Hematopoietic multipotent progenitor cell (in vitro differentiated cells): ENCODE measurements around the gene FMNL1. TPM values are rescaled to one million over a fixed set of nuclear protein-coding genes. Genes with fewer than 3 reads are reported as not detected.
"Not testable (repeated sequence)": the region's sequence is repeated elsewhere in the genome, so short reads cannot be mapped to it uniquely, and the experiment has no call there.

Source experiments
- DNase-seq, 3 donors: peaks; one replicate each; pipeline ENCODE4 v3.0.0-alpha.2; 2011 to 2015; ENCODE audit warnings: low read depth in 2 of 3, low spot score in 2 of 3
- total RNA-seq: library from RNA; depleted of rRNA; stranded (reverse); fragments of >200 nt; gene quantifications from one replicate; pipeline ENCODE4 v1.2.3, GENCODE V29; 2012

FMNL1 gene
- total RNA-seq, 1 donor = 149 TPM

DNA sequence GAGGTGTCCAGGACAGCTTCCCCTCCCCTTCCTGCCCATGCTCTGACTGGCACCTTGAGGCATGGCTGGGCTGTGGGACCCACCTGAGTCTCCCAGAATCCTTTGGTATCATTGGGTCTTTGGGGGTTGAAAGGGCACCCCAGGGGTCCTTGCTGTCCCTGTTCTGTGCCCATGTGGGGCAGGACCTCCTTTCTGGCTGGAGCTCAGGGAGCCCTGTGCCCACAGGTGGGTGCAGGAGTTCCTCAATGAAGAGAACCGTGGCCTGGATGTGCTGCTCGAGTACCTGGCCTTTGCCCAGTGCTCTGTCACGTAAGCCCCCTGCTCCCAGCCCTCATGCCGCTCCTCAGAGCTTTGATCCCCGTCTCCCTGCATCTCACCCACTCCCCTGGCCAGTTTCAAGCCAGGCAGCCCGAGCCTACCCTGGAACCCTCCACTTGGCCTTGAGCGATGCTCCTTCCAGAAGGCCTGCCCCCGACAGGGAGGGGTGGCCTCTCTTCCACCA is 11.8 kb downstream of the FMNL1 start:
- no peak for DNase-seq

DNA sequence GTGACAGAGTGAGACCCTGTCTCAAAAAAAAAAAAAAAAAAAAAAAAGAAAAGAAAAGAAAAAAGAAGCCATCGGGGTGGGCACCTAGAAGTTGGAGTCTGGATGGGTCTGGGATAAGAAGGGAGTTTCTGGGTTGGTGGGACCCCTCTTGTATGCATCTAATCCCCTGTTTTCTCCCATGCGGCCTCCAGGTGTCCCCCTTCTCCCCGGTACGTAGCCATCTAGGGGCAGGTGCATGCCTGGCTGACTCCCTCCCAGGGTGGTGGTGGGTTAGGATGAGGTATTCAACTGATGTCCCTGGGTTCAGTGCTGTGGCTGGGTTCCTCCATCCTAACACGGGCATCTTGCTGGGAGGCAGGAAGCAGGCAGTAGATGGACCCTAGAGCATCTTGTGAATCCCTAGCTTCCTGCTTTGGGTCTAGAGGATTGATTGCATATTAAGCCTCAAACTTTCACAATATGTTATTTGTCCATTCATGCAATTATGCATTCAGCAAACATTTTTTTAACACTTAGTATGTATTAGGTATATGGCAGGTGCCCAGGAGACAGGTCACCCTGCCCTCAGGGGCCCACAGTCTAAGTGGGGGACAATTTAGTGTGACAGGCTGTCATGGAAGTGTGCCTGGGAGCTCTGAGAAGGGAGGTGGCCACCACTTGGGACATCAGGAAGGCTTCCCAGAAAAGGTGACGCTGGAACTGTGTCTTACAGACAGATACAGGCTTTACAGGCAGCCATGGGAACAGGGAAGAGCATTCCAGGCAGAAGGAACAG is 13.1 kb downstream of the FMNL1 start:
- DNase-seq = peak in 2 of 3 donors; percentile 56 to 63

DNA sequence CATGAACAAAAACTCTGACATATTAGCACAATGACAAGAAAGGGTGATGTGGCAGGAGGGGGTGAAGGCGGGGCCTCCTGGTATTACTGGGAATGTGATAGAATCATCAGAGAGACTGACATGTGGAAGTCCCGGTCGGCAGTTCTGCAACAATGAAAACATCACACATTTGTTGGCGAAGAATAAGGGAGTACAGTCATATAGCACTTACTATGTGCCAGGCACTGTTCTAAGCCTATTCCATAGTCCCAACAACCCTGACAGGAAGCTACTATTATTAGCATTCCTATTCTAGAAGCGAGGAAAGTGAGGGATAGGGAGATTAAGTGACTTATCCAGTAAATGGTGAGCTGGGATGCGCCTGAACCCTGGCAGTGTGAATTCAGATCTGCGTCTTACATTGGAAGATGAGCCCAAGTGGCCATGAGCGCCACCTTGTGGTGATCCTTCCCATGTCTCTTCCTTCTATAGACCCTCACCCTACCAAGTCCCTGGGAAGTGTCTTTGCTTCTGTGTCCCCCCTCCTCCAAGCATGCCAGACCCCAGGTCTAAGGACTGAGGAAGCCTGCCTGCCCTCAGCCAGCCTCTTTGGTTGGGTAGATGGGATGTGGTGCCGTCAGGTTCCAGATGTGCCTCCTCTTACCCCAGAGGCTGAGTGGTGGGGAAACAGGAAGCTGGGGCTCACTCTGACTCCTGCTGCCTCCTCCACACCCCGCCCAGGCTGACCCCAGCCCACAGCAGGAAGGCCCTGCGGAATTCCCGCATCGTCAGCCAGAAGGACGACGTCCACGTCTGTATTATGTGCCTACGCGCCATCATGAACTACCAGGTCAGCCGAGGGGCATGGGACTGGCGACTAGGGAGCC is 14.0 kb downstream of the FMNL1 start:
- DNase-seq = peak; percentile 71 to 84 (median 73)

DNA sequence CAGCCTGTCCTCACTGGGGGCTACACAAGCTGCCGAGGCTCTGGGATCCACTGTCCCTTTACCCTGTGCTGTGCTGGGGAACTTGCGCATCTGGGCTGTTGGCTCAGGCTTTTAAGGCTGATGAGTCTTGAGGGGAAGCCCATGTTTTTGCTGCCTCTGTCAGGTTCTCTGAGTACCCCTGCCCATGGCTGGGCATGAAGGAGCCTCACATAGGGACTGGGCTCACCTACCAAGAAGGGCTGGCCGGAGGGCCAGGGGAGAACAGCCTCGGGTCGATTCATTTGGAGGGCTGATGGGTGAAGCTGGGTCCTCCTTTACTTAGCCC is 14.6 kb downstream of the FMNL1 start:
- no peak for DNase-seq

DNA sequence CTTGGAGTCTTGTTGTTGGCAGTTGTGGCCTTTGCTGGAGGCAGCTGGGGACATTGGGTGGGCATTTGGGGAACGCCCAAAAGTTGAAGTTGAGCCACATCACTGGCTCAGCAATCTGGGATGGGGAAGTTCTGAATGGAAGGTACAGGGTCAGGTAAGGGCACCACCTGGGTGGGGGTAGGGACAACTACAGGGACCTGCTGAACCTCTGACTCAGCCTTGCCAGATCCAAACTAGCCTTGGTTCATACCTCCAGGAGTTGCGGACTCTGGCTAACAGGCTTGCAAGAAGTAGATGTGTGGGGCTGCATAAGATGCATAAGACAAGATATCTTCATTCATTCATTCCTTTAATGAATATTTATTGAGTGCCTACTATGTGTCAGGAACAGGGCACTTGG is 16.0 kb downstream of the FMNL1 start:
- DNase-seq = no peak

DNA sequence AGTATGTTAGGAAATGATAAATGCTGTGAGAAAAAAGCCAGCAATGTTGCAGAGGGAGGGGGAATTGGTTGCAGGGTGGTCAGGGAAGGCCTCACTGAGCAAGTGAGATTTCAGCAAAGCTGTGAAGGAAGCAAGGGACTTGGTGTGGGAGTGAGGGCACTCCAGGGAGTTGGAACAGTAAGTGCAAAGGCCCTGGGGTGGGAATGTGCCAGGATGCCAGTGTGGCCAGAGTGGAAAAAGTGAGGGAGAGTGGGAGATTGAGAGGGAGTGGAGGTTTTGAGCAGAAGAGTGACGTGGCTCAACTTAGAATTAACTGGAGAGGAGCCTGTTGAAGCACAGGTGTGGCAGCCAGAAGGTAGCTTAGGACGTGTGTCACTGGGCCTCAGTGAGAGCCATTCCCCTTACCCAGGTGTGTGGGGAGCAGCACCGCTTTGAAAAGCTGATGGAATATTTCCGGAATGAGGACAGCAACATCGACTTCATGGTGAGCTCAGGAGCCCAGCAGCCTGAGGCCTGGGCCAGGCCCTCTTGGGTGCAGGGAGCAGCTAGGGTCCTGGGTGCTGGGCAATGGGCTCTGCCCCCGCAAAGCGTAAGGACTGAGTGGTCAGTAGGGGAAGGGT is 16.6 kb downstream of the FMNL1 start:
- DNase-seq = no peak

DNA sequence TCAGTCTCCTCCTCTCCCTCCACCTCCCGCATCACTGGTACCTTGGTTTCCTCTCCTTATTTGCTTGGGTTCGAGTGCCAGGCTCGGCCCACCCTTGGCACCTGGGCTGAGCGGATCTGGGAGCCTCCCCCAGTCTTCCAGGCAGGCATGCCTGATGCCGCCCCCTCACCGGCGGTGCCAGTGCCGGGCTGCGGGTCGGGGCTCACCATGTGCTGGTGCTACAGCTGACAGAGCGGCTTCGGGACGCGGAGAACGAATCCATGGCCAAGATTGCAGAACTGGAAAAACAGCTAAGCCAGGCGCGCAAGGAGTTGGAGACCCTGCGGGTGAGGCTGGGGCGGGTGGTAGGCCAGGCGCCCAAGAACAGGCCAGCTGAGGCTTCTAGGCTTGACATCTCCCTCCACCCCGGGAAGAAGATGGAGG is 19.2 kb downstream of the FMNL1 start:
- DNase-seq = no peak

DNA sequence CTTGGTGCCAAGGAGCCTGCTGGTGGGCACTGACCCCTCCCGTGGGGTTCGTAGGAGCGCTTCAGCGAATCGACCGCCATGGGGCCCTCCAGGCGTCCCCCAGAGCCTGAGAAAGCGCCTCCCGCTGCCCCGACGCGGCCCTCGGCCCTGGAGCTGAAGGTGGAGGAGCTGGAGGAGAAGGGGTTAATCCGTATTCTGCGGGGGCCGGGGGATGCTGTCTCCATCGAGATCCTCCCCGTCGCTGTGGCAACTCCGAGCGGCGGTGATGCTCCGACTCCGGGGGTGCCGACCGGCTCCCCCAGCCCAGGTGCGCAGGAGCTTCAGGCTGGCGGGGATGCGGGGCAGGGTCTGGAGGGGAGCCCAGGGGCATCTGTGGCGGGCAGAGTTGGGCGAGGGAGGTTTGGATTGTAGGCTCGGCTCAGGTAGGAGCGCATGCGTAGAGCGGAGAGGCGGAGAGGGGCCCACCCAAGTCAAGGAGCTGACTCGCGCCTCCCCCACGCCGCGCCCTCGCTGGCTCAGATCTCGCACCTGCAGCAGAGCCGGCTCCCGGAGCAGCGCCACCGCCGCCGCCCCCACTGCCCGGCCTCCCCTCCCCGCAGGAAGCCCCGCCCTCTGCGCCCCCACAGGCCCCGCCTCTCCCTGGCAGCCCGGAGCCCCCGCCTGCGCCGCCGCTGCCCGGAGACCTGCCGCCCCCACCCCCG is 19.8 kb downstream of the FMNL1 start:
- DNase-seq = no peak

DNA sequence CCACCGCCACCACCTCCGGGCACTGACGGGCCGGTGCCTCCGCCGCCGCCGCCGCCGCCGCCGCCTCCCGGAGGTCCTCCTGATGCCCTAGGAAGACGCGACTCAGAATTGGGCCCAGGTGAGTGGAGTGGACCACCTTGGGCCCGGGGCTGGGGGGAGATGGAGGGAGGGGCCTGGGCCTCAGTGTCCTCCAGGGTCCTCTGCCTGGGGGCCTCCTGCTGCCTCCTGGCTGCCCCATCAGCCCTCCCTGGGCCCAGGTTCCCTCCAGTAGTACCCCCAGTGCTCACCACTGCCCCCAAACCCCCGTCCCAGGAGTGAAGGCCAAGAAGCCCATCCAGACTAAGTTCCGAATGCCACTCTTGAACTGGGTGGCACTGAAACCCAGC is 20.3 kb downstream of the FMNL1 start:
- DNase-seq = no peak

DNA sequence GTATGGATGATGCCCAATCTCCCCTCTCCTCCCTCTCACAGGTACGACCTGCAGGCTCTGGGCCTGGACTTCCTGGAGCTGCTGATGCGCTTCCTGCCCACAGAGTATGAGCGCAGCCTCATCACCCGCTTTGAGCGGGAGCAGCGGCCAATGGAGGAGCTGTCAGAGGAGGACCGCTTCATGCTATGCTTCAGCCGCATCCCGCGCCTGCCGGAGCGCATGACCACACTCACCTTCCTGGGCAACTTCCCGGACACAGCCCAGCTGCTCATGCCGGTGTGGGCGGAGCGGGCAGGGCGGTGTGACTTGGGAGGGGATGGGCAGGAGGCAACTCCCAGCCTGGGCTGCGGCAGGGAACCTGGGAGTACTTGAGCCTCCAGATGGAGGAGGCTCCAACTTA is 22.1 kb downstream of the FMNL1 start:
- no peak for DNase-seq

DNA sequence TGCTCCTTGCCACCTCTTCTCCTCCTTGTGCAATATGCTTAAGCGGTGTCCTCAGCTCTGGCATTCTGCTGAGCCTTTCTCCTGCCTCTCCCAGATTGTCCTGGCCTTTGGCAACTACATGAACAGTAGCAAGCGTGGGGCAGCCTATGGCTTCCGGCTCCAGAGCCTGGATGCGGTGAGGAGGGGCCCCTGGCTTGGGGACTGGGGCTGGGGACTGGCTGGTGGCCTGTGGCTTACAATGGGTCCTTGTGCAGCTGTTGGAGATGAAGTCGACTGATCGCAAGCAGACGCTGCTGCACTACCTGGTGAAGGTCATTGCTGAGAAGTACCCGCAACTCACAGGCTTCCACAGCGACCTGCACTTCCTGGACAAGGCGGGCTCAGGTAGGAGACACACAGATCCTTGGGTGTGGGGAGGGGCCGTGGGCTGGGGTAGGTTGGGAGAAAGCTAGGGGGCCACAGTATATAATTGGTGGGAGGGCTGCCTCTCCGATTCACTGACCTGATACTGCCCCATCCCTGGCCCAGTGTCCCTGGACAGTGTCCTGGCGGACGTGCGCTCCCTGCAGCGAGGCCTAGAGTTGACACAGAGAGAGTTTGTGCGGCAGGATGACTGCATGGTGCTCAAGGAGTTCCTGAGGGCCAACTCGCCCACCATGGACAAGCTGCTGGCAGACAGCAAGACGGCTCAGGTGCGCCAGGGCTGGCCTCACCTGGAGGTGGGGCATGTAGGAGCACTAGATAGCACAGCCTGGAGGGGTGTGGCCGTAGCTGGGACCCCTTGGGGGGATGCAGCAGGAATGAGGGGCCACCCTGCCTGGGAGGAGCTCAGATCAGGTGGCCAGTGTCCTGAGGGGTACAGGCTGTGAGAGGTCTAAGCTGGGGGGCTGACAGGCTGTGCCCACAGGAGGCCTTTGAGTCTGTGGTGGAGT is 23.3 kb downstream of the FMNL1 start:
- no peak for DNase-seq

DNA sequence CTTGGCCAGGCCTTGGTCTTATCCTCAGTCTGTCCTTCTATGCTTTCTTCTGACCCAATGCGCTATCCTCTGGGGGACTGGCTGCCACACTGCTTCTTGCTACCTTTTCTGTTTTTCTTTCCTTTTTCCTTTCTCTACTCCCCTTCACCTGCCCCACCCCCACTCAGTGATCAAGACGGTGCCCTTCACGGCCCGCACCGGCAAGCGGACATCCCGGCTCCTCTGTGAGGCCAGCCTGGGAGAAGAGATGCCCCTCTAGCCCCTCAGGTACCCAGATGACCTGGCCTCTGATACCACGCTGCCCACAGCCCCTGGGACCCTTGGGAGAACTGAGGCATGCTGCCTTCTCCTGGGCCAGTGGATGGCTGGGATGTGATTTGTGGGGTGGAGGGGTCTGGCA is 24.7 kb downstream of the FMNL1 start:
- no peak for DNase-seq

DNA sequence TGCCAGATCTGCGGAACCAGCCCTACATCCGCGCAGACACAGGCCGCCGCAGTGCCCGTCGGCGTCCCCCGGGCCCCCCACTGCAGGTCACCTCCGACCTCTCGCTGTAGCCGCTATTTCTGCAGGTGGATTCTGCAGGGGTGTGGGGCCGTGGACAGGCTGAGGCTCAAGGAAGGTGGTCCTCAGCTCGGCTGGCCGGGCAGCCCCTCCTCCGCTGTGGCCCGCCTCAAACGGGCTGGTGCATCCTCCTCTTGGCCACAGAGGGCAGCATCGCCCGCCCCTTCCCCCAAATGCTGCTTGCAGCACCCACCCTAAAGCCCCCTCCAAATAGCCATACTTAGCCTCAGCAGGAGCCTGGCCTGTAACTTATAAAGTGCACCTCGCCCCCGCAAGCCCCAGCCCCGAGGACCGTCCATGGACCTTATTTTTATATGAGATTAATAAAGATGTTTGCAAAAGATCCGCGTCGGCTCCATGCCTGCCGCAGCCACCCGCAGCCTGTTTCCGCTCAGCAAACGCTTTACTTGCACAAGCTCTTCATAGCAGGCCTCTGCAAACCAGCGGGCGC is 25.3 kb downstream of the FMNL1 start:
- DNase-seq = peak in 1 of 3 donors; percentile 61

DNA sequence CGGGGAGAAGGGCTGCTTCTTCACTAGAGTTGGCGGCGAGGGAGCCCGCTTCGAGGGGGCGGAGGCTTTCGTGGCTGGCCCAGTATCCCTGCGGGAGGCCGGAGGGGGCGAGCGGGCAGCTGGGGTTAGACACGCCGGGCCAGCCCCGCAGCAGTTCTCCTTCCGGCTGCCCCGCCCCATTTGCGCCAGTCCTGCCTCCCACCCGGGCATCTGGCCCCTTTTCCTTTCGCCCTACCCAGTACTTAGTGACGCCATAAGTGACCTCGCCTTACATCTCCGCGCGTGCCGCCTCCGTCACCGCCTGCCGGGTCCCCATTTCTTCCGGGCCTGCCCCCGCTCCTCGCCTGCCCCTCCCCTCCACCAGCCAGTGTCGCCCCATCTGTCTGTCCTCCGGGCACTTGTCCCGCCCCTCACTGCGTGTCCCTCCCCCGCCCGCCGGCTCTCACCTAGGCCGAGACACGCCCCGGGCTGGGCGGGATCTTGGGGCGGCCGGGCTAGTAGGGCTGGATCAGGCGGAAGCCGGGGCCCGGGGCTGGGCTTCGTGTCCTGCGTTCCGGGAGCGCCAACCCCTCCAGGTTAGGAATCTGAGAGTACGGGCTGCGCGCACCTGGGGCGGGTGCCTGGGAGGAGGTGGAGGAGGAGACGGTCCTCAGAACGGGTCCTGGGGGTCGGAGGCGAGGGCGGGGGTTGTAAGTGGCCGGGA is 25.9 kb downstream of the FMNL1 start:
- DNase-seq = peak; percentile 82 to 88 (median 86)

DNA sequence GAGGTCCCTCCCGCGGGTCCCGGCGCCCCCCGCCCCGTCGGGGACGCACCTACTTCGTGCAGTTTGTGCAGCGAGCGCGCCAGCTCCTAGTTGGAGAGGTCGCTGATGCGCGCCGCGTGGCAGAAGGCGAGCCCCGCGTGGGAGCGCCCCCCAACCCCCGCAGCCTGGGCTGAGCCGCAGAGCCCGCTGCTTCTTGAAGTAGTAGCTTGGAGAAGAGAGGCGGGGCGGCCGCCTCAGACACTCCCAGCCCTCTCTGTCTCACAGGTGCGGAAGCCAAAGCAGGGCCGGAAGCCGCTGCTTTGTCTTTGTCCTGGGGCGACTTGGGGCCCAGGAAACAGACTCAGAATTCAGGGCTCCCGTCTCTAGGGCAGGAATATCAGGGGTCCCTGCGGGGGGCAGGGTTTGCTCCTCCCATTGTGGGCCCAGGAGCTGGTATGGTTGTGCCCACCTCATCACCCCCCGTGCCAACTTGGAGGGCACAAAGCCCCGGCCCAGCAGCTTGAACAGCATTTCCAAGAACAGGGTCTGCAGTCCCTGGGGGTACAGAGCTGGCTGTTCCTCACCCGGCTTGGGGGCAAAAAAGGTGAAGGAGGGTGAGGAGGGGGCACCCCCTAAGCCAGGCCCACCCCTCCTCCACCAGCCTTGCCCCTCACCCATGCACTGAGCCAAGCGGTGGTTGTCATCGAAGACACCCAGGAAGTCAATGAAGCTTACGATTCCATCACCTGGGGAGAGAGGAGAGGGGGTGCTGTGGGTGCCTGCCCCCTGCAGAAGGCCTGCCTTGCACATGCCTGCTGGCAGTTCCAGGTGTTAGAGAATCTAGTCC is 26.7 kb downstream of the FMNL1 start:
- DNase-seq = peak in 2 of 3 donors; percentile 48 to 65

DNA sequence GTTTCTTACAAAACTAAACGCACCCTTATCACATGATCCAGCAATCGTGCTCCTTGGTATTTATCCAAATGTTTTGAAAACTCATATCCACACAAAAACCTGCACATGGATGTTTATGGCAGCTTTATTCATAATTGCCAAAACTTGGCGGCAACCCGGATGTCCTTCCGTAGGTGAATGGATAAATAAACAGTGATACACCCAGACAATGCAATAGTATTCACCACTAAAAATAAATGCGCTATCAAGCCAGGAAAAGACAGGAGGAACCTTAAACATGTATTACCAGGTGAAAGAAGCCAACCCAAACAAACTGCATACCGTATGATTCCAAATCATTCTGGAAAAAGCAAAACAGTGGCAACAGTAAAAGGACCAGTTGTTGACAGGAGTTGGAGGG is 30.2 kb downstream of the FMNL1 start:
- DNase-seq = no peak

DNA sequence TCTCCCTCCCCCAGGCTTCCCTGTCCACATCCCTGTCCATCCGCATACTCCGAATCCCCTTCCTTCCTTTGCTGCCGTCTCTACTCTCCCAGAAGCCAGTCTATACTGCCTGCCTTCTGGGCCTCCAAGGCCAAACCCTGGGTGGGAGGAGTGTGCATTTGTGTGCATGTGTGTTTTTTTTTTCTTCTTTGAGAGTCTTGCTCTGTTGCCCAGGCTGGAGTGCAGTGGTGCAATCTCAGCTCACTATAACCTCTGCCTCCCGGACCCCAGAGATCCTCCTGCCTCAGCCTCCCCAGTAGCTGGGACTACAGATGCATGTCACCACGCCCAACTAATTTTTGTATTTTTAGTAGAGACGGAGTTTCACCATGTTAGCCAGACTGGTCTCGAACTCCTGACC is 31.6 kb downstream of the FMNL1 start:
- not testable (repeated sequence) for DNase-seq

DNA sequence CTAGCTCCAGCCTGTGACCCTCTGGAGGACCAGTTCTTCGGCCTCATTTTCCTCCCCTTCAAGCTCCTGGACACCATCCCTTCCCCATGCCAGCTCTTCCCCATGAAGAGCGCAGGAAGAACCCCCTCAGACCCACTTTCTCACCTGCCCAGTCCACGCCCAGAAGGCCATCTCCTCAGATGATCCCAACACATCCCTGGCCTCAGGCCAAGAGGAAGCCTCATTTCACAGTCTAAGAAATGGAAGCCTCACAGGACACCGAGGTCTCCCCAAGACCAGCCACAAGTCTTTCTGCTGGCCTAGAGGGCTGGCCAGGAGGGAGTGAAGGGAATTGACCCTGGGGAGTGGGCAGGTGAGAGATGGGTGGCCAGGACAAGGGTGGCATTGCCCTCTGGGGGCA is 32.2 kb downstream of the FMNL1 start:
- no peak for DNase-seq
